NCI-H524 (cell line): ENCODE data around the gene PIK3R4.

Source experiments
- DNase-seq, 2 experiments: peaks; one replicate each; lab custom pipeline; 2025; lab: John Stamatoyannopoulos, UW

The PIK3R4 gene

GRCh38 chr3:130741946-130742610 lies 4.6 kb downstream of the PIK3R4 start:
- DNase-seq = no peak

- DNase-seq = no peak
Measured at GRCh38 chr3:130739848-130740247, 6.8 kb downstream of the PIK3R4 start.

GRCh38 chr3:130738241-130738640 lies 8.4 kb downstream of the PIK3R4 start:
- DNase-seq = no peak

- no peak for DNase-seq
Measured at GRCh38 chr3:130737622-130738021, 9.0 kb downstream of the PIK3R4 start.

- DNase-seq = no peak
Measured at GRCh38 chr3:130733236-130733875, 13.3 kb downstream of the PIK3R4 start.

GRCh38 chr3:130732501-130732900 lies 14.1 kb downstream of the PIK3R4 start:
- no peak for DNase-seq

- no peak for DNase-seq
Measured at GRCh38 chr3:130731817-130732216, 14.8 kb downstream of the PIK3R4 start.

GRCh38 chr3:130729154-130729553 lies 17.5 kb downstream of the PIK3R4 start:
- DNase-seq = no peak

- no peak for DNase-seq
Measured at GRCh38 chr3:130728037-130728436, 18.6 kb downstream of the PIK3R4 start.

GRCh38 chr3:130725746-130726145 lies 20.9 kb downstream of the PIK3R4 start:
- no peak for DNase-seq

- DNase-seq = no peak
Measured at GRCh38 chr3:130715616-130716015, 31.0 kb downstream of the PIK3R4 start.

- no peak for DNase-seq
Measured at GRCh38 chr3:130712718-130713423, 33.8 kb downstream of the PIK3R4 start.

GRCh38 chr3:130711565-130712324 lies 34.9 kb downstream of the PIK3R4 start:
- DNase-seq = no peak

GRCh38 chr3:130709671-130710070 lies 37.0 kb downstream of the PIK3R4 start:
- DNase-seq = no peak

GRCh38 chr3:130707902-130708601 lies 38.6 kb downstream of the PIK3R4 start:
- DNase-seq = no peak

- no peak for DNase-seq
Measured at GRCh38 chr3:130705501-130705900, 41.1 kb downstream of the PIK3R4 start.

- DNase-seq = no peak
Measured at GRCh38 chr3:130702985-130703384, 43.6 kb downstream of the PIK3R4 start.

GRCh38 chr3:130700541-130700940 lies 46.1 kb downstream of the PIK3R4 start:
- DNase-seq = no peak

- peak in 1 of 2 experiments; percentile 47 for DNase-seq
Measured at GRCh38 chr3:130699765-130700164, 46.9 kb downstream of the PIK3R4 start.

- DNase-seq = no peak
Measured at GRCh38 chr3:130693314-130693713, 53.3 kb downstream of the PIK3R4 start.

- DNase-seq = no peak
Measured at GRCh38 chr3:130692455-130692854, 54.2 kb downstream of the PIK3R4 start.
